Endothelial cell of umbilical vein (primary cell): ENCODE data around the gene MAML2. TPM values are rescaled to one million over a fixed set of nuclear protein-coding genes. Genes with fewer than 3 reads are reported as not detected.

ENCODE experiments used
- BruUV-seq: library from RNA; stranded (reverse); fragments of 400-500 nt; replicated peaks from 2 replicates; lab custom pipeline; 2021; lab: Mats Ljungman, UMichigan
- CTCF ChIA-PET: fragments of 300-600, 350-600 bp; sonication (Branson Sonifier 250); formaldehyde crosslinking; loops from one replicate; lab custom pipeline; 2021; ENCODE audit warnings: antibody characterized with exemption, inconsistent platforms; lab: Charles Lee
- POLR2A ChIA-PET: fragments of 300-600, 350-600 bp; sonication (Branson Sonifier 250); formaldehyde crosslinking; loops from one replicate; lab custom pipeline; 2021; ENCODE audit warnings: antibody characterized with exemption, inconsistent platforms; lab: Charles Lee
- DNase-seq: peaks from one replicate; pipeline ENCODE4 v3.0.0-alpha.2; 2011; ENCODE audit warnings: low read depth, low spot score
- FAIRE-seq: peaks from 2 replicates; lab custom pipeline; 2011; peaks lifted over from hg19 to GRCh38; lab: Jason Lieb, UNC
- H2AFZ ChIP-seq: 2 replicates; pipeline ENCODE4 v1.6.0; 2012; ENCODE audit warnings: low read depth, low read length, control low read depth, inconsistent platforms
- H3K27ac ChIP-seq: 2 replicates; pipeline ENCODE4 v1.5.1; 2011; ENCODE audit warnings: low read depth, mild to moderate bottlenecking, control low read depth, low read length, moderate library complexity; ENCODE audit not compliant: insufficient read depth
- H3K27me3 ChIP-seq, 2 experiments: 2 replicates each; pipeline versions ENCODE4 v1.6.0 to v1.6.1; 2011; ENCODE audit warnings: low read length in 2 of 2, mixed read lengths in 1 of 2; ENCODE audit not compliant: control insufficient read depth in 2 of 2, insufficient read depth in 2 of 2
- H3K36me3 ChIP-seq, 2 experiments: 2 replicates in 1 of 2; 3 replicates in 1 of 2; pipeline ENCODE4 v1.5.1; 2011; ENCODE audit warnings: low read length in 2 of 2, mild to moderate bottlenecking in 1 of 2, moderate library complexity in 1 of 2; ENCODE audit not compliant: control insufficient read depth in 2 of 2, insufficient read depth in 2 of 2; ENCODE audit errors: extremely low read depth in 1 of 2
- H3K4me1 ChIP-seq: 3 replicates; pipeline ENCODE4 v1.5.1; 2011; ENCODE audit warnings: mild to moderate bottlenecking, low read length; ENCODE audit not compliant: control insufficient read depth, insufficient read depth; ENCODE audit errors: extremely low read depth
- H3K4me2 ChIP-seq: 2 replicates; pipeline ENCODE4 v1.6.1; 2011; ENCODE audit warnings: low read length, control low read depth, mixed read lengths; ENCODE audit not compliant: insufficient read depth
- H3K4me3 ChIP-seq, 3 experiments: fragments of 200-600 bp in 1 of 3; sonication (generic), shearing (Covaris generic) in 1 of 3; replicated peaks in 1 of 3; 2 replicates each; pipeline ENCODE4 v1.5.1; 2011 to 2016; ENCODE audit warnings: control low read depth in 3 of 3, low read length in 3 of 3, mild to moderate bottlenecking in 2 of 3, inconsistent platforms in 1 of 3, low read depth in 1 of 3, moderate library complexity in 1 of 3; ENCODE audit not compliant: insufficient read depth in 1 of 3
- H3K79me2 ChIP-seq: 2 replicates; pipeline ENCODE4 v1.6.0; 2012; ENCODE audit warnings: low read length, inconsistent platforms; ENCODE audit not compliant: control insufficient read depth, insufficient read depth
- H3K9ac ChIP-seq: replicated peaks from 2 replicates; pipeline ENCODE3; 2011; ENCODE audit warnings: low read length, control low read depth; ENCODE audit not compliant: insufficient read depth; ENCODE audit errors: extremely low read depth
- H3K9me1 ChIP-seq: replicated peaks from 3 replicates; pipeline ENCODE4 v1.6.0; 2011; ENCODE audit warnings: mild to moderate bottlenecking, low read length; ENCODE audit not compliant: control insufficient read depth, insufficient read depth; ENCODE audit errors: extremely low read depth
- H3K9me3 ChIP-seq: replicated peaks from 2 replicates; pipeline ENCODE4 v1.5.1; 2012; ENCODE audit warnings: low read length, inconsistent platforms; ENCODE audit not compliant: control insufficient read depth, insufficient read depth
- H4K20me1 ChIP-seq: replicated peaks from 2 replicates; pipeline ENCODE3; 2011; ENCODE audit warnings: mild to moderate bottlenecking, low read length; ENCODE audit not compliant: control insufficient read depth, insufficient read depth; ENCODE audit errors: extremely low read depth
- FOS ChIP-seq: IDR thresholded peaks from 2 replicates; pipeline ENCODE4 v1.6.1; 2011; ENCODE audit warnings: mild to moderate bottlenecking, low read length, moderate library complexity, borderline replicate concordance; ENCODE audit not compliant: insufficient read depth
- JUN ChIP-seq: IDR thresholded peaks from 2 replicates; pipeline ENCODE4 v1.6.1; 2011; ENCODE audit warnings: borderline replicate concordance, low read depth; ENCODE audit not compliant: insufficient read length, insufficient read depth
- dilution Hi-C: fragments of 300-500 bp; cut with MboI; formaldehyde crosslinking; loops from one replicate; pipeline ENCODE4 v1.15.0; 2019; ENCODE audit warnings: low sequenced_read_pairs; ENCODE audit not compliant: extremely low pct_ligation_motif_present
- intact Hi-C: fragments of 100-400 bp; cut with micrococcal nuclease; formaldehyde crosslinking; loops from one replicate; pipeline ENCODE4 v1.10.0; 2022
- polyA plus RNA-seq, 4 experiments: library from polyadenylated mRNA; depleted of rRNA in 3 of 4; stranded (reverse) in 3 of 4; unstranded in 1 of 4; fragments of >200 nt; gene quantifications; 2 replicates each; pipeline versions ENCODE4 v1.2.1 to v1.2.3, GENCODE V29; 2011 to 2012; ENCODE audit warnings: missing spikeins in 1 of 4
- total RNA-seq: library from RNA; stranded (reverse); gene quantifications from 2 replicates; pipeline ENCODE4 v1.2.3, GENCODE V29; 2021
- TF ChIP-seq, protein P1 (sequence below), 2 donors: IDR thresholded peaks; 1 replicate in 1 of 2; 2 replicates in 1 of 2; pipeline ENCODE4 v1.5.1; 2011; ENCODE audit warnings: low read length in 2 of 2, mild to moderate bottlenecking in 2 of 2, moderate library complexity in 2 of 2, control low read depth in 1 of 2, inconsistent platforms in 1 of 2, low read depth in 1 of 2; ENCODE audit not compliant: insufficient read depth in 1 of 2; ENCODE audit errors: extremely low read depth in 1 of 2
- TF ChIP-seq, protein P2 (sequence below): IDR thresholded peaks from 2 replicates; pipeline ENCODE4 v1.6.1; 2011; ENCODE audit not compliant: insufficient read depth, insufficient read length

The MAML2 gene
- total and polyA plus RNA-seq, 2 donors (not counting 3 experiments of a cell fraction or from before 2014, with no cell fraction given) = 12.4 to 16.8 TPM

DNA sequence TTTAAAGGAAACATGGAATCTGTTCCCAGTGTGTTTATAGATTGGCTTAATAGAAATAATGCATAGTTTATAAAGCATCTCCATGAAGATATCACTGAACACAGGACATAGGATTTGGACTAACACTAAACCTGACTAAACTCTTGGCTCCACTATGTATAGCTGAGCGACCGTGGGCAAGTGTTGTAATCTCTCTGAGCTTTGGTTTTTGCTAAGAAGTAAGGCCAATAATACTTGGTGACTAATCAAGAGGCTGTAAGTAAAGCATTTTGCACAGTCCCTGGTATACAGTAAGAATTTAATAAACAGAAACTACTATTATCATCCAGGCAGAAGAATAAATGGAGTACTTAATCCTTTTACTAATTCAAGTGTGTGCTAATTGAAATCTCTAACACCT is 293.6 kb downstream of the MAML2 start:
- FAIRE-seq (no peak), DNase-seq (no peak)
- H2AFZ ChIP-seq = no peak overlapping the region
- no peaks in the 10 kb centered on the region for H3K9me3 ChIP-seq
- ChIA-PET POLR2A (no interaction called here), CTCF (interaction anchor here (1.0 to 1.9 kb wide), 2 partner anchors 294 to 344 kb away, joined by 4 to 11 read pairs; partner anchors contain the start of gene MAML2)
- no peaks in the 10 kb centered on the region for H3K79me2 ChIP-seq
- peaks cover 6% of the 10 kb centered on the region for H3K4me1 ChIP-seq
- no peak overlapping the region for H3K4me2 ChIP-seq
- H3K9ac ChIP-seq = no peak overlapping the region
- H4K20me1 ChIP-seq = no peaks in the 10 kb centered on the region
- TF ChIP-seq FOS (no peak), JUN (no peak)
- TF ChIP-seq, protein P1, sequence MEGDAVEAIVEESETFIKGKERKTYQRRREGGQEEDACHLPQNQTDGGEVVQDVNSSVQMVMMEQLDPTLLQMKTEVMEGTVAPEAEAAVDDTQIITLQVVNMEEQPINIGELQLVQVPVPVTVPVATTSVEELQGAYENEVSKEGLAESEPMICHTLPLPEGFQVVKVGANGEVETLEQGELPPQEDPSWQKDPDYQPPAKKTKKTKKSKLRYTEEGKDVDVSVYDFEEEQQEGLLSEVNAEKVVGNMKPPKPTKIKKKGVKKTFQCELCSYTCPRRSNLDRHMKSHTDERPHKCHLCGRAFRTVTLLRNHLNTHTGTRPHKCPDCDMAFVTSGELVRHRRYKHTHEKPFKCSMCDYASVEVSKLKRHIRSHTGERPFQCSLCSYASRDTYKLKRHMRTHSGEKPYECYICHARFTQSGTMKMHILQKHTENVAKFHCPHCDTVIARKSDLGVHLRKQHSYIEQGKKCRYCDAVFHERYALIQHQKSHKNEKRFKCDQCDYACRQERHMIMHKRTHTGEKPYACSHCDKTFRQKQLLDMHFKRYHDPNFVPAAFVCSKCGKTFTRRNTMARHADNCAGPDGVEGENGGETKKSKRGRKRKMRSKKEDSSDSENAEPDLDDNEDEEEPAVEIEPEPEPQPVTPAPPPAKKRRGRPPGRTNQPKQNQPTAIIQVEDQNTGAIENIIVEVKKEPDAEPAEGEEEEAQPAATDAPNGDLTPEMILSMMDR (IDR thresholded peaks at IDR 0.05; ENCODE audit: extremely low read depth in 1 of 2, insufficient read depth in 1 of 2, low read depth in 1 of 2, low read length in 2 of 2) = no peak
- intact Hi-C loops = no loop called here
- H3K9me1 ChIP-seq = no peaks in the 10 kb centered on the region
- H3K27ac ChIP-seq = no peak overlapping the region
- H3K27me3 ChIP-seq = no peaks in the 10 kb centered on the region
- BruUV-seq = no TSS peak
- dilution Hi-C loops = no loop called here
- H3K4me3 ChIP-seq = no peak overlapping the region
- H3K36me3 ChIP-seq = no peaks in the 10 kb centered on the region

DNA sequence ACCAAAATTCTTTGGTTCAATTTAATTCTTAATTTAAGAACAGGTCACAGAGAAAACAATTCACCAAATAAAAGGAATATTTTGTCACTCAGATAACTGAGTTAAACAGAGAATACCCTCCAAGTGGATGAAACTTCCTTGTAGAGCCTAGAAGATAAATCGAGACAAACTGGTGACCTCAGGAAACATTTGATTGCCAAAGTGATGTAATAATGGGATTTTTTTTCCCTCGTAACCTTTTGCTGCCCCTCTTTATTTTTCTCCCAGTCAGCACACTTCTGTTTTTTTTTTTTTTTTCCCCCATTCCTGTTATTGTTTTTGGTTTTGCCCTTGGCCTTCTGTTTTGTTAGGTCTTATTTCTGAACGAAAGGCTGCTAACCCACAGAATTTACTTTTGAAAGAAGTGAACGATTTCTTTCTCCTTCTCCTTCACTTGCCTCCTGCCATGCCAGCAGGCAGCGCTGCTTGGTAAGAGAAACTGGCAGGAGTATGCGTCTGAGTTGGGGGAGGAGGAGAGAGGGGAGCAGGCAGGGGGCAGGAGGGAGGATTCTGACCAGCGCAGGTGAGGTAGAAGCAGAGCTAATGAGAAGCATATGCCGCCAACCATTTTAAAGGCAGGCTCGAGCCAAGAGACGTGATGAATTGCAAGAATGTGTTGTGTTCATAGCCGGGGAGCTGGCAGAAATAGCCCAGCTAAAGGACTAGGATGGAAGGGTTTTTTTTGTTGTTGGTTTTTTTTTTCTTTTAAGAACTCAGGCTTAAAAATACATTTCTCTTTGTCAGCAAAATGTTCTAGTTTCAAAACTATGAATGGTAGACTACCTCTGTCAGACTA is 297.2 kb downstream of the MAML2 start:
- CTCF ChIA-PET = interaction anchor here (0.6 to 2.1 kb wide), 11 partner anchors 10 to 379 kb away, joined by 3 to 17 read pairs (median 4); partner anchors contain the start of genes CCDC82, JRKL and MAML2
- peaks cover 6% of the 10 kb centered on the region for H3K4me1 ChIP-seq
- intact Hi-C loops = no loop called here
- TF ChIP-seq, protein P1 (IDR thresholded peaks at IDR 0.05; ENCODE audit: extremely low read depth in 1 of 2, insufficient read depth in 1 of 2, low read depth in 1 of 2, low read length in 2 of 2) = peak in 1 of 2 donors; percentile 14
- TF ChIP-seq, protein P2, sequence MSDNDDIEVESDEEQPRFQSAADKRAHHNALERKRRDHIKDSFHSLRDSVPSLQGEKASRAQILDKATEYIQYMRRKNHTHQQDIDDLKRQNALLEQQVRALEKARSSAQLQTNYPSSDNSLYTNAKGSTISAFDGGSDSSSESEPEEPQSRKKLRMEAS = no peak
- TF ChIP-seq JUN = no peak
- POLR2A ChIA-PET = no interaction called here
- no TSS peak for BruUV-seq
- FAIRE-seq (no peak), DNase-seq (peak; percentile 47)
- dilution Hi-C loops = no loop called here
- no peak overlapping the region for H3K4me2 ChIP-seq
- H3K9me3 ChIP-seq = no peaks in the 10 kb centered on the region
- H3K4me3 ChIP-seq = no peak overlapping the region
- H3K9ac ChIP-seq = no peak overlapping the region
- H3K36me3 ChIP-seq = no peaks in the 10 kb centered on the region
- peak overlapping the region; percentile 75 for H2AFZ ChIP-seq
- H3K27ac ChIP-seq = peak overlapping the region; percentile 9
- no peaks in the 10 kb centered on the region for H3K9me1 ChIP-seq
- no peaks in the 10 kb centered on the region for H3K27me3 ChIP-seq
- H3K79me2 ChIP-seq = no peaks in the 10 kb centered on the region
- H4K20me1 ChIP-seq = no peaks in the 10 kb centered on the region
